ENCODE measurements around the gene ZBED3.
"Not testable (repeated sequence)": the region's sequence is repeated elsewhere in the genome, so short reads cannot be mapped to it uniquely, and the experiment has no call there.

The ZBED3 gene

DNA sequence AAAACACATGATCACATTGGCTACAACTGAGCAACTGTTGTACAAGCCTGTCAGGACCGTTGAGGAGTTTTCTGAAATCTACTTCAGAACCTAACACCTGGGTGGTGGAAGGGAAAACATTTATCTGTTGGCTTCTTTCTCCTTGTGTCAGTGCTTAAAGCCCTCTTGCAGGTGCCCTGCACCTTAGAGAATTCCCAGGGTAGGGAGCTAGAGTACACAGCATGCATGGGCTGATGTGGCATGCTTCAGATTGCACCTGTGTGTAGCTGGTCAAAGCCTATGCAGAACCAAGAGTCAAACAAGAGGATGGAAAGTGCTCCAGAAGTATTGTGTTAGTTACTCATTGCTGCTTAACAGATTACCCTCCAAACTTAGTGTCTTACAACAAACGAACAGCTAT, 33.6 kb upstream of the ZBED3 start:
- DNase-seq, result no peak
- Histone ChIP-seq H4K20me1 (ENCODE audit: insufficient read depth, low read length) (no peaks in the 10 kb centered on the region), H2AFZ (ENCODE audit: low read length) (no peak overlapping the region), H3K27ac (ENCODE audit: low read length) (no peak overlapping the region), H3K9me3 (replicated peaks; ENCODE audit: insufficient read depth, low read length) (no peaks in the 10 kb centered on the region), H3F3A (ENCODE audit: insufficient read depth, low read length) (no peaks in the 10 kb centered on the region), H3K4me2 (ENCODE audit: low read depth, low read length) (no peak overlapping the region), H3K79me2 (ENCODE audit: low read length) (no peaks in the 10 kb centered on the region), H3K9me2 (replicated peaks; ENCODE audit: insufficient read depth, low read length) (no peaks in the 10 kb centered on the region), H3K27me3 (replicated peaks; ENCODE audit: insufficient read depth, low read length) (no peaks in the 10 kb centered on the region), H3K4me1 (ENCODE audit: low read length) (no peaks in the 10 kb centered on the region), H3K9ac (ENCODE audit: low read length) (no peak overlapping the region), H3K36me3 (replicated peaks; ENCODE audit: insufficient read depth, low read length) (no peaks in the 10 kb centered on the region), H3K4me3 (ENCODE audit: low read length) (no peak overlapping the region)
- no peak for TF ChIP-seq EZH2 (optimal IDR thresholded peaks at IDR 0.05; ENCODE audit: low read depth, low read length)
- TF ChIP-seq, protein P1, sequence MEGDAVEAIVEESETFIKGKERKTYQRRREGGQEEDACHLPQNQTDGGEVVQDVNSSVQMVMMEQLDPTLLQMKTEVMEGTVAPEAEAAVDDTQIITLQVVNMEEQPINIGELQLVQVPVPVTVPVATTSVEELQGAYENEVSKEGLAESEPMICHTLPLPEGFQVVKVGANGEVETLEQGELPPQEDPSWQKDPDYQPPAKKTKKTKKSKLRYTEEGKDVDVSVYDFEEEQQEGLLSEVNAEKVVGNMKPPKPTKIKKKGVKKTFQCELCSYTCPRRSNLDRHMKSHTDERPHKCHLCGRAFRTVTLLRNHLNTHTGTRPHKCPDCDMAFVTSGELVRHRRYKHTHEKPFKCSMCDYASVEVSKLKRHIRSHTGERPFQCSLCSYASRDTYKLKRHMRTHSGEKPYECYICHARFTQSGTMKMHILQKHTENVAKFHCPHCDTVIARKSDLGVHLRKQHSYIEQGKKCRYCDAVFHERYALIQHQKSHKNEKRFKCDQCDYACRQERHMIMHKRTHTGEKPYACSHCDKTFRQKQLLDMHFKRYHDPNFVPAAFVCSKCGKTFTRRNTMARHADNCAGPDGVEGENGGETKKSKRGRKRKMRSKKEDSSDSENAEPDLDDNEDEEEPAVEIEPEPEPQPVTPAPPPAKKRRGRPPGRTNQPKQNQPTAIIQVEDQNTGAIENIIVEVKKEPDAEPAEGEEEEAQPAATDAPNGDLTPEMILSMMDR (IDR thresholded peaks at IDR 0.05; ENCODE audit: low read length), result no peak
- TF ChIP-seq EZH2phosphoT487 (IDR thresholded peaks at IDR 0.05; ENCODE audit: low read length), result no peak

DNA sequence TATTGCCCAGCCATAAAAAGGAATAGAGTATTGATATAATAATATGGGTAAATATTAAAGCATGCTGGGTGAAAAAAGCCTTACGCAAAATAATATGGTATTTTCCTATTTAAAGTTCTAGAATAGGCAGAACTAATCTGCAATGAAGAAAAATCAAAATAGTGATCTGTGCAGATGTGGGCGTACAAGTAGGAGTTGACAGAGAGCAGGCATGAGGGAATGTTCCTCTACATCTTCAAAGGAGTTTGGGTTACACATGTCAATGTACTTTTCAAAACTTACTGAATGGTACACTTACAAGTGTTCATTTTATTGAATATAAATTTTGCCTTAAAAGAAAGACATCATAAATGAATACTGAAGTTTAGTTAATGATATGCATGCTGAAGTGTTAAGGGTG, 33.0 kb upstream of the ZBED3 start:
- TF ChIP-seq EZH2 (optimal IDR thresholded peaks at IDR 0.05; ENCODE audit: low read depth, low read length) (no peak), EZH2phosphoT487 (IDR thresholded peaks at IDR 0.05; ENCODE audit: low read length) (no peak)
- TF ChIP-seq, protein P1 (IDR thresholded peaks at IDR 0.05; ENCODE audit: low read length), result no peak
- H3K27me3 ChIP-seq (replicated peaks; ENCODE audit: insufficient read depth, low read length), result no peaks in the 10 kb centered on the region

DNA sequence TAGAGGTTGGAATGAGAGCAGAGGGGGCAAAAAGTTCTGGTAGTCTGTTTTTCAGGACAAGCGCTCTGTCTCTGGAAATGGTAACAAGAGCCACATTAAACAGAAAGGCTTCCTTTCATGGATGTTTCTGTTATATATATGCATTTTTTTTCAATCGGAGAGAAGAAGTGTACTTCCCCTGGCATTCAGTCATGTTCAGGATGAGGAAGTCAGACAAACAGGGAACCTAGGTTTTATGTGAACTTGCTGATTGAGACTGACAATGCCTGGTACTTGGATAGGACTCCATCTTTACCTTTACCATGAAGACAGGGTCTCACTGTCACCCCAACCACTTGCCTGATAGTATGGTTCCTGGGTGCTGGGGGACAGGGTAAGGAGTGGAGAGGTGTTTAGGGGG, 30.1 kb upstream of the ZBED3 start:
- Histone ChIP-seq H3F3A (ENCODE audit: insufficient read depth, low read length) (no peaks in the 10 kb centered on the region), H3K9ac (ENCODE audit: low read length) (no peak overlapping the region), H3K9me3 (replicated peaks; ENCODE audit: insufficient read depth, low read length) (no peaks in the 10 kb centered on the region), H3K27me3 (replicated peaks; ENCODE audit: insufficient read depth, low read length) (no peaks in the 10 kb centered on the region), H3K36me3 (replicated peaks; ENCODE audit: insufficient read depth, low read length) (no peaks in the 10 kb centered on the region), H3K4me1 (ENCODE audit: low read length) (no peaks in the 10 kb centered on the region), H3K4me2 (ENCODE audit: low read depth, low read length) (no peak overlapping the region), H3K27ac (ENCODE audit: low read length) (no peak overlapping the region), H3K9me2 (replicated peaks; ENCODE audit: insufficient read depth, low read length) (no peaks in the 10 kb centered on the region), H2AFZ (ENCODE audit: low read length) (no peak overlapping the region), H3K79me2 (ENCODE audit: low read length) (no peaks in the 10 kb centered on the region), H3K4me3 (ENCODE audit: low read length) (no peak overlapping the region), H4K20me1 (ENCODE audit: insufficient read depth, low read length) (no peaks in the 10 kb centered on the region)
- TF ChIP-seq EZH2 (optimal IDR thresholded peaks at IDR 0.05; ENCODE audit: low read depth, low read length) (no peak), EZH2phosphoT487 (IDR thresholded peaks at IDR 0.05; ENCODE audit: low read length) (no peak)
- TF ChIP-seq, protein P1 (IDR thresholded peaks at IDR 0.05; ENCODE audit: low read length), result no peak
- no peak for DNase-seq

More for the DNA sequence above, 33.0 kb upstream of the ZBED3 start:
- Histone ChIP-seq H3K9me2 (replicated peaks; ENCODE audit: insufficient read depth, low read length) (no peaks in the 10 kb centered on the region), H3K79me2 (ENCODE audit: low read length) (no peaks in the 10 kb centered on the region), H3K4me1 (ENCODE audit: low read length) (no peaks in the 10 kb centered on the region), H3K36me3 (replicated peaks; ENCODE audit: insufficient read depth, low read length) (no peaks in the 10 kb centered on the region), H2AFZ (ENCODE audit: low read length) (no peak overlapping the region), H4K20me1 (ENCODE audit: insufficient read depth, low read length) (no peaks in the 10 kb centered on the region), H3K9me3 (replicated peaks; ENCODE audit: insufficient read depth, low read length) (no peaks in the 10 kb centered on the region), H3K4me2 (ENCODE audit: low read depth, low read length) (no peak overlapping the region), H3K4me3 (ENCODE audit: low read length) (no peak overlapping the region), H3K27ac (ENCODE audit: low read length) (no peak overlapping the region), H3F3A (ENCODE audit: insufficient read depth, low read length) (no peaks in the 10 kb centered on the region), H3K9ac (ENCODE audit: low read length) (no peak overlapping the region)
- no peak for DNase-seq

DNA sequence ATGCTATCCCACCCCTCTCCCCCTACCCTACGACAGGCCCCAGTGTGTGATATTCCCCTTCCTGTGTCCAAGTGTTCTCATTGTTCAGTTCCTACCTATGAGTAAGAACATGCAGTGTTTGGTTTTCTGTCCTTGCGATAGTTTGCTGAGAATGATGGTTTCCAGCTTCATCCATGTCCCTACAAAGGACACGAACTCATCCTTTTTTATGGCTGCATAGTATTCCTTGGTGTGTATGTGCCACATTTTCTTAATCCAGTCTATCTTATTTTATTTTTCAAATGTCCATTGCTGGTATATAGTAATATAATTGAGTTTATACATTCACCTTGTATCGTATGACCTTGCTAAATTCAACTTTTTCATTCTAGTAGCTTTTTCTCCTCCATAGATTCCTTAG, 19.9 kb upstream of the ZBED3 start:
- H3K9me3 ChIP-seq (replicated peaks; ENCODE audit: insufficient read depth, low read length); H3K36me3 ChIP-seq (replicated peaks; ENCODE audit: insufficient read depth, low read length); H3K9ac ChIP-seq (ENCODE audit: low read length); H3K9me2 ChIP-seq (replicated peaks; ENCODE audit: insufficient read depth, low read length); H3K27ac ChIP-seq (ENCODE audit: low read length); H4K20me1 ChIP-seq (ENCODE audit: insufficient read depth, low read length); H3K27me3 ChIP-seq (replicated peaks; ENCODE audit: insufficient read depth, low read length); H3K79me2 ChIP-seq (ENCODE audit: low read length); DNase-seq; H3K4me3 ChIP-seq (ENCODE audit: low read length); H3F3A ChIP-seq (ENCODE audit: insufficient read depth, low read length); H2AFZ ChIP-seq (ENCODE audit: low read length); H3K4me1 ChIP-seq (ENCODE audit: low read length); H3K4me2 ChIP-seq (ENCODE audit: low read depth, low read length): not testable (repeated sequence)
